T follicular helper cell (primary cell): Measurements from ENCODE around the gene SPCS1.

ENCODE experiments used
- DNase-seq: peaks from one replicate; pipeline ENCODE4 v3.0.0-alpha.2; 2020; ENCODE audit warnings: low read depth

Gene SPCS1

GRCh38 chr3:52730681-52731080 is 24.8 kb downstream of the SPCS1 start:
- no peak for DNase-seq

DNA sequence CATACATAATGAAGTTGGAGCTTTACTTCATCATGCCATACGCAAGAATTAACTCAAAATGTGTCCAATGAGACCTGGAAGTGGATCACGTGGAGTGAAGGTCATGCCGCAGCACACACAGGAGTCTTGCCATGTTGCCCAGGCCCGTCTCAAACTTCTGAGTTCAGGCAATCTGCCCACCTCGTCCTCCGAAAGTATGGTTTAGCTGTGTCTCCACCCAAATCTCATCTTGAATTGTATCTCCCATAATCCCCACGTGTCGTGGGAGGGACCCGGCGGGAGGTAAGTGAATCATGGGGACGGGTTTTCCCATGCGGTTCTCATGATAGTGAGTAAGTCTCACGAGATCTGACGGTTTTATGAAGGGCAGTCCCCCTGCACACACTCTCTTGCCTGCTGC is 25.7 kb downstream of the SPCS1 start:
- DNase-seq: no peak

GRCh38 chr3:52733256-52733891 is 27.5 kb downstream of the SPCS1 start:
- no peak for DNase-seq

DNA sequence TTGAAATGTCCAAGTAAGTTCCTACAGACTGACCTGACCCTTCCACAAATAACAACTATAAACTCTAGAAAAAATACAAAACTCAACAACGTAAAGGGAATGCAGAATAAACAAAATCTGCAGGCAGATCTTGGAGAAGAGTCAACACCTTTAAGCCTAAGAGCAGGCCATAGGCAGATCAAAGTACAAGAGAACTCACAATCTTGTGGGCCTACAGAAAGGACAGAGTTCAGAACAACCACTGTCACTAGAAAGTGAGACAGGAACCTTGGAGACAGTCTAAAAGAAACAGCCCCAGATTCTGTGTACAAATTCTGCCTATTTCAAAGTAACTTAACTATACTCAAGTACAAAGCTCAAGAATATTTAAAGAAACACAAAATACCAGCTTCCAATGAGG is 33.8 kb downstream of the SPCS1 start:
- no peak for DNase-seq

DNA sequence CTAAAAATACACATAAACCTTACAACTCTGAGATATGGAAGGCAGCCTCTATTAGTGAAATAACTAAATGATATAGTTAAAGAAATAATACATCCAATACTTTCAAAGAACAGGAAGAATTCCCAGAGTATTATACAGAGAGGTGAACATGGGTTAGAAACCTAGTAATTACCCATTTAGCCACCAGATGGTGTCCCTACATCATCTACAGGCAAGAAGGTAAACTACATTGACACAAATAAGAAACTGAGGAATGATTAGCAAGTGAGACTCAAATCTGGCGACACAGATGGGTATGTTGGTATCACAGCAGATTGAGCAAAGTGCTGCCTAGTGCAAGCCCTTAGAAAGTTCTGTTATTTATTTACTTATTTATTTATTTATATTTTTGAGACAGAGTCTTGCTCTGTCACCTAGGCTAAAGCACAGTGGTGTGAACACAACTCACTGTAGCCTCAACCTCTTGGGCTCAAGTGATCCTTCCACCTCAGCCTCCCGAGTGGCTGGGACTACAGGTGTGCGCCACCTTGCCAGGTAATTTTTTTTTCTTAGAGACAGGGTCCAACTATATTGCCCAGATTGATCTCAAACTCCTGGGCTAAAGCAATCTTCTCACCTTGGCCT is 36.6 kb downstream of the SPCS1 start:
- DNase-seq: no peak

- no peak for DNase-seq
These were observed 37.2 kb downstream of the SPCS1 start for GRCh38 chr3:52743152-52743551.

GRCh38 chr3:52743721-52744120 is 37.8 kb downstream of the SPCS1 start:
- no peak for DNase-seq

GRCh38 chr3:52752045-52752660 is 46.2 kb downstream of the SPCS1 start:
- DNase-seq: no peak

- DNase-seq: no peak
These were observed 48.5 kb downstream of the SPCS1 start for GRCh38 chr3:52754373-52754772.

GRCh38 chr3:52756141-52756540 is 50.2 kb downstream of the SPCS1 start:
- no peak for DNase-seq
